ENCODE measurements around the gene GLIPR2.
"Not testable (repeated sequence)": the region's sequence is repeated elsewhere in the genome, so short reads cannot be mapped to it uniquely, and the experiment has no call there.

Gene GLIPR2

DNA sequence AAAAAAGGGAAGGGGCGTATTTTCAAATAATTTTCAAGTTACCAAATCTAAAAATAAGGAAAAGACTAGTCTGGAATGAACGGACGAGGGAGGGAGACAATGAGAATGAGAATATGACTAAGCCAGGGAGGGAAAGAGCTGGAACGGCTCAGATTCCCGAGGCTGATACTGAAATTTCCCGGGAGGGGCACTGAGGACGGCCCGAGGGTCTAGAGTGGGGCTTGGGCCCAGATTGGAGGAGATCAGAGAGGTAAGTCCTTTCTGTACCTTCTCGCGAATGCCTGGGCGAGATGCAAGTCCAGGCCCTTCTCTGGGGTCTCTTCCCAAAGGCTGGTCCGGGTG lies 29.3 kb downstream of the GLIPR2 start:
- DNase-seq = no peak

DNA sequence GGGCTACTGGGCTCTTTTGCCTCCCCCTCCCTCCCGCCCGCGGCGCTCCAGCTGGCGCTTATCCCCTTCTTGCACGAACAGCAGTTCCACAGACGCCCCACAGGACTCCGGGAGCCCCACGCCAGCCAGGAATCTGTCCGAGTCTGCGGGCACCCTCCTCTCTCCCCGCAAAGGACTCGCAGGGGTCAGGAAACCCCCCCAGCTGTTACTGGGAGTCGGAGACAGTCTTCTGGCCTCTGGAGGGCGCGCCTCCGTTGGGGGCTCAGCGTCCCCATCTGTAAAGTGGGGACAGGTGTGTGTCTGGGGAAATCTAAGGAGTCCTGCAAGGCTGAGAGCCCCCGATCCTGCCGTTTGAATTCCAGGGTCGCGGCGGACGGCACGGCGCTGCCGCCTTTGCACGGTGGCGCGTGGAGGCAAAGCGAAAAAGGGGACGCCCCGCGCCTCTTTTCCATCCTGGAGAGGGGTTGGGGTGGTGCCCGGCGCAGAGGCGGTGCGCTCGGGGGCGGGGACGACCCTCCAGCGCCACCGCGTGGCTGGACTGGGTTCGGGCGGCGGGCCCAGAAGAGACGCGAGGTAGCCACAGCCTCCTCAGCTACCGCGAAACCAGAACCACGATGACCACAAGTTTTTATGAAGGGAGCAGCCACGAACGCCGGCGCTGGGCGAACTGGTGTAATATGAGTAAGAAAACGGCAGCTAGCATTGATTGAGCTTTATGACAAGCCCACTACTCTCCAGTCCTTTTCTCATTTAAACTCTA lies 29.8 kb downstream of the GLIPR2 start:
- peak; percentile 87 for DNase-seq

DNA sequence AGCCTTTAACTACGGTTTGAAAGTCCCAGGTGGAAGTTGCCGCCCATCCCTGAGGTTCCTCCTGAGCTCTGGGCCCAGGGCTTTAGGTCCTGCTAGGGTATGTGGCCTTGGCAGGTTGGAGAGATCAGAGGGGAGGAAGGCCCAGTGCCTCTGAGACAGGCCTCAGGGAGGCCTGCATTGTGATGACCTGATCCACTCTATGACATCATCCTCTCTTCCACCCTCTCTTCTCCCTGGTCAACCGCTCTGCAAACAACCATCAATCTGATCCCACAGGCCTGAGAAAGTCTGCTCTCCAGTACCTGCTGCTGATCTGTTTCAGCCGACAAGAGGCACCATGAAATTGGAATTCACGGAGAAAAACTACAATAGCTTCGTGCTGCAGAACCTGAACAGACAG lies 32.6 kb downstream of the GLIPR2 start, which contains the start of gene CCIN:
TSS of gene CCIN (plus strand) at position 223 of the 400 bp plus-strand sequence. CDS start at position 338, 115 bp downstream.
- DNase-seq = no peak

DNA sequence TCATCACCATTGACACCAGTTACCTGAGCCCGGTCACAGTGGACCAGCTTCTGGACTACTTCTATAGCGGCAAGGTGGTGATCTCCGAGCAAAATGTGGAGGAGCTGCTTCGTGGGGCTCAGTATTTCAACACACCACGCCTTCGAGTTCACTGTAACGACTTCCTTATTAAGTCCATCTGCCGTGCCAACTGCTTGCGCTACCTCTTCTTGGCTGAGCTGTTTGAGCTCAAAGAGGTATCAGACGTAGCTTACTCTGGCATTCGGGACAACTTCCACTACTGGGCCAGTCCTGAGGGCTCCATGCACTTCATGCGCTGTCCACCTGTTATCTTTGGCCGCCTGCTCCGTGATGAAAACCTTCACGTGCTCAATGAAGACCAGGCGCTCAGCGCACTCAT lies 33.2 kb downstream of the GLIPR2 start:
- no peak for DNase-seq

DNA sequence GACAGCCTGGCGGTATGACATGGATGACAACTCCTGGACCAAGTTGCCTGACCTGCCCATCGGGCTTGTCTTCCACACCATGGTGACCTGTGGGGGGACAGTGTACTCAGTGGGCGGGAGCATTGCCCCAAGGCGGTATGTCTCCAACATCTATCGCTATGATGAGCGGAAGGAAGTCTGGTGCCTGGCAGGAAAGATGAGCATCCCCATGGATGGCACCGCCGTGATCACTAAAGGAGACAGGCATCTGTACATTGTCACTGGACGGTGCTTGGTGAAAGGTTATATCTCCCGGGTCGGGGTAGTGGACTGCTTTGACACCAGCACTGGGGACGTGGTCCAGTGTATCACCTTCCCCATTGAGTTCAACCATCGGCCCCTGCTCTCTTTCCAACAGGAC lies 34.0 kb downstream of the GLIPR2 start:
- no peak for DNase-seq

DNA sequence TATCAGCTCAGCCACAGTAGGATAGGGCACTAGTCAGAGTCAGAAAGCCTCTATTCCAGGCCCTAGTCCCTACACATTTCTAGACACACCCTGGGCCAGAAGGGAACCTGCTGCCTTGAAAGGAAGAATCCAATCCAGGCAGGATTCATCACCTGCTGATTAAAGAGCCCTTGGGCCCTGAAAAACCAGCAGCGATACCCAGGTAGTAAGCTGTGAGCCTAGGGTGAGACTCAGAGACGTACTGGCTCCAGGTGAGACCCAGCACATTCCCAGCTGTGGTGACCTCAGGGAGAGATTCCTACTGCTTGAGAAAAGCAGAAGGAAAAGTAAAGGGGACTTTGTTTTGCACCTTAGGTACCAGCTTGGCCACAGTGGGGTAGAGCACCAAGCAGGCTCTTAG lies 37.3 kb downstream of the GLIPR2 start:
- DNase-seq = no peak

DNA sequence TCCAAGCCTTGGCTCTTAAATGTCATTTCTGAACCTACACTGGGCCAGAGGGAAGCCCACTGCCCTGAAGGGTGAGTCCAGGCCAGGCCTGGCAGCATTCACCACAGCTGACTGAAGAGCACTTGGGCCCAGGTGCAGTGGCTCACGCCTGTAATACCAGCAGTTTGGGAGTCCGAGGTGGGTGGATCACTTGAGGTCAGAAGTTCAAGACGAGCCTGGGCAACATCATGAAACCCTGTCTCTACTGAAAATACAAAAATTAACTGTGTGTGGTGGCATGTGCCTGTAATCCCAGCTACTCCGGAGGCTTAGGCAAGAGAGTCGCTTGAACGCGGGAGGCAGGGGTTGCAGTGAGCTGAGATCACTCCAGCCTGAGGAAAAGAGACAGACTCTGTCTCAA lies 37.7 kb downstream of the GLIPR2 start:
- DNase-seq = no peak

DNA sequence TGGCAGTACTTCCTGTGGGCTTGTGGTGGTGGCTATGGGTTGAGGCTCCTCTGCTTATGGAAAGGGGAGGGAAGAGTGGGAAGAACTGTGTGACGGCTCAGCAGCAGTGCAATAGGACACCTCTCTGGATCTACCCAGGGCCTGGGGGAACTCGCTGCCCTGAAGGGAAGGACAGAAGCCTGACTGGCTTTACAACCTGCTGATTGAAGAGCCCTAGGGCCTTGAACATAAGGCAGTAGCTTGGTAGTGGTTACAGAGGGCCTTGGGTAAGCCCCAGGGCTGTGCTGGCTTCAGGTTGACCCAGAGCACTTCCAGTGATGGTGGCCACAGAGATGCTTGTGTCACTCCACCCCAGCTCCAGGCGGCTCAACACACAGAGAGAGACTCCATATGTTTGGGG lies 38.2 kb downstream of the GLIPR2 start:
- no peak for DNase-seq

DNA sequence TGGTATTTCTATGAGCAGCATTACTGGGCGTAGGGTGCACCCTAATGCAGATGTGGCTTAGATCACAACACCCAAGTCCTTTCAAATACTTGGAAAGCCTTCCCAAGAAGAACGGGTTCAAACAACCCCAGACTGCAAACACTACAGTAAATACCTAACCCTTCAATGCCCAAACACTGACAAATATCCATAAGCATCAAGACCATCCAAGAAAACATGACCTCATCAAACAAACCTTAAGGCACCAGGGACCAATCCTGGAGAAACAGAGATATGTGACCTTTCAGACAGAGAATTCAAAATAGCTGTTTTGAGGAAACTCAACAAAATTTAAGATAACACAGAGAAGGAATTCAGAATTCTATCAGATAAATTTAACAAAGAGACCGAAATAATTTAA lies 38.7 kb downstream of the GLIPR2 start:
- not testable (repeated sequence) for DNase-seq

DNA sequence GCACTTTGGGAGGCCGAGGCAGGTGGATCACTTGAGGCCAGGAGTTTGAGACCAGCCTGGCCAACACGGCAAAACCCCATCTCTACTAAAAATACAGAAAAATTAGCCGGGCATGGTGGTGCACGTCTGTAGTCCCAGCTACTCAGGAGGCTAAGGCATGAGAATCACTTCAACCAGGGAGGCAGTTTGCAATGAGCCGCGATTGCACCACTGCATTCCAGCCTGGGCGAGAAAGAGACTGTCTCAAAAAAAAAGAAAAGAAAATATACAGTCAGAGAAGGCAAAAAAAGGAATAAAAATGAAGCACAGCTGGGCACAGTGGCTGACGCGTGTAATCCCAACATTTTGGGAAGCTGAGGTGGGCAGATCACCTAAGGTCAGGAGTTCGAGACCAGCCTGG lies 40.0 kb downstream of the GLIPR2 start:
- not testable (repeated sequence) for DNase-seq

DNA sequence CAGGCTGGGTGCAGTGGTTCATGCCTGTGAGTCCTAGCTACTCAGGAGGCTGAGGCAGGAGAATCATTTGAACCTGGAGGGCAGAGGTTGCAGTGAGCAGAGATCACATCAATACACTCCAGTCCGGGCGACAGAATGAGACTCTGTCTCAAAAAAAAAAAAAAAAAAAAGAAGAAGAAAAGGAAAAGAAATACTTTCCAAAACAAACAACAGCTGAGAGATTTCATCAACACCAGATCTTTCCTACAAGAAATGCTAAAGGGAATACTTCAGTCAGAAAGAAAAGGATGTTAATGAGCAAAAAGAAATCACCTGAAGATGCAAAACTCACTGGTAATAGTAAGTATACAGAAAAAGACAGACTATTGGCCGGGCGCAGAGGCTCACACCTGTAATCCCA lies 41.0 kb downstream of the GLIPR2 start:
- DNase-seq = no peak

DNA sequence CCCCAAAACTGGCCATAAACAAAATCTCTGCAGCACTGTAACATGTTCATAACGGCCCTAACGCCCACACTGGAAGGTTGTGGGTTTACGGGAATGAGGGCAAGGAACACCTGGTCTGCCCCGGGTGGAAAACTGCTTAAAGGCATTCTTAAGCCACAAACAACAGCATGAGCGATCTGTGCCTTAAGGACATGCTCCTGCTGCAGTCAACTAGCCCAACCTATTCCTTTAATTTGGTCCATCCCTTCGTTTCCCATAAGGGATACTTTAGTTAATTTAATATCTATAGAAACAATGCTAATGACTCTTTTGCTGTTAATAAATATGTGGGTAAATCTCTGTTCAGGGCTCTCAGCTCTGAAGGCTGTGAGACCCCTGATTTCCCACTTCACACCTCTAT lies 43.7 kb downstream of the GLIPR2 start:
- DNase-seq = not testable (repeated sequence)

DNA sequence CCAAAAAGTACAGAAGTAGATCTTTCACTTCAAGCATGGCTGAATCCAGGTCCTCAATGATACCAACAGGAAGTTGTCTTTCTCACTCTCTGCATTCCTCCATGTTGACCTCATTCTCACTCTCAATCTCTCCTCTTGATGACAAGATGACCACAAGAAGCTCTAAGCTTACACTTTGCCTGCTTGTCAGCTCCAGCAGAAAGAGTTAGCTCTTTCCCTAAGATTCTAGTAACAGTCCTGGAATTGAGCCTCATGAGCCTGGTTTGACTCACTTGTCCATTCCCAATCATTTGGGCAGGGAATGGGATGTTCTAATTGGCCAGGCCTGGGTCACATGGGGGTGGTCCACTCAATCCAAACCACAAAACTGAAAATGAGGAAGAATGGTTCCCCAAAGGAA lies 50.9 kb downstream of the GLIPR2 start:
- no peak for DNase-seq

DNA sequence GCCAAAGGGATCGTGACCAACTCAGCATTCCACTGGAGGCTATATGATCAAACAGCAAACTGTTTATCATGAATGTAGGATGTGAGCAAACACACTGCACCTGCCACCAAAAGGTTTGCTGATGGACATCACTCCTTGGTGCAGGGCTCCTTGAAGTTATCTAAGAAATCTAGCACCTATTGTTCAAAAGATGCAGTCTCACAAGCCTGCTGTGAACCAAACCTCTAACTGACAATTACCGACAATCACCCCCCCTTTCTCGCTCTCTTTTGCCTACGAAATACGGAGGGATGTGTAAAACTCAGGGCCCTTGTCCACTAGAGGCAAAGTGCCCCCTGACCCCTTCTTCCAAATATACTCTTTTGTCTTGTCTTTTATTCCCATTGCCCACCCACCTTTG lies 51.7 kb downstream of the GLIPR2 start:
- DNase-seq = no peak

DNA sequence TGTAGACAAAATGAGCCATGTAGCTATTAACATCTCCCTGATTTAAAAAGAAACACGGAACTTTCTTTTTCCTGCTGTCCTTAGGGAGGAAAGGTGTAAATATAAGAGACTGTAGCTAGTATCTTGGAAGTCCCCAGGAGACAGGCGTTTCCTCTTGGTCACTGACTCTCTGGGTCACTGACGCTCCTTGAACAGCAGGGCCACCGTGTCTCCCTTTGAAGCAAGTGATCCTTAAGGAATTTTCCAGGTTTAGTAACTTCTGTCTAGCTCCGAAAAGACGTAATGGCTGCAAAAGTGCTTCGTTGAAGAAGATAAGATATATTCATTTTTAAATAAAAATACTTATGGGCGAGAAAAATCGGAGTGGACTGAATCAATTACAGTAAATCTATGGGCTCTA lies 53.4 kb downstream of the GLIPR2 start:
- DNase-seq = no peak

DNA sequence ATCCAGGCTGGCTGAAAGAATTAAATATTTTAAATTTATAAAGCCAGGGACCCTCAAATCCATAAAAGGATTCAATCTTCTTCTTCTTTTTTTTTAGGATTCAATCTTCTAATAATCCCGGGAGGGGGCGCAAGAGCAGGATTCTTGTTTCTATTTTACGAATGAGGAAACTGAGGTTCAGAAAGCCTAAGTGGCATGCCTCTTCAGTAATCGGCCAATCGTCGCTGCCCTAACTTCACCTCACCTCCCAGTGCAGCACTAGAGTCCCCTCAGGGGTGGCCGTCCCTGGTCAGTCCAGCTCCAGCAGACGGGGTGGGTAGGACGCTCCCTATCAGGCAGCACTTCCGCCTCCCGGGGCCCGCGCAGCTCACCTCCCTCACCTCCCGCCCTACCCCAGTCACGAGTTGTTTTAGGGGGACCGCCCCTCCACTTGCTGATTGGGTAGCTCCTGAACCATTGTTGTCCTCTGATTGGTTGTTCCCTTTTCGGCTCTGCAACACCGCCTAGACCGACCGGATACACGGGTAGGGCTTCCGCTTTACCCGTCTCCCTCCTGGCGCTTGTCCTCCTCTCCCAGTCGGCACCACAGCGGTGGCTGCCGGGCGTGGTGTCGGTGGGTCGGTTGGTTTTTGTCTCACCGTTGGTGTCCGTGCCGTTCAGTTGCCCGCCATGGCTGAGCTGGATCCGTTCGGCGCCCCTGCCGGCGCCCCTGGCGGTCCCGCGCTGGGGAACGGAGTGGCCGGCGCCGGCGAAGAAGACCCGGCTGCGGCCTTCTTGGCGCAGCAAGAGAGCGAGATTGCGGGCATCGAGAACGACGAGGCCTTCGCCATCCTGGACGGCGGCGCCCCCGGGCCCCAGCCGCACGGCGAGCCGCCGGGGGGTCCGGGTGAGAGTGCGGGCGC lies 54.1 kb downstream of the GLIPR2 start, which contains the start of gene CLTA:
TSS of gene CLTA (plus strand) at position 534 of the 902 bp plus-strand sequence. CDS start at position 670, 136 bp downstream.
- peak; percentile 98 for DNase-seq

DNA sequence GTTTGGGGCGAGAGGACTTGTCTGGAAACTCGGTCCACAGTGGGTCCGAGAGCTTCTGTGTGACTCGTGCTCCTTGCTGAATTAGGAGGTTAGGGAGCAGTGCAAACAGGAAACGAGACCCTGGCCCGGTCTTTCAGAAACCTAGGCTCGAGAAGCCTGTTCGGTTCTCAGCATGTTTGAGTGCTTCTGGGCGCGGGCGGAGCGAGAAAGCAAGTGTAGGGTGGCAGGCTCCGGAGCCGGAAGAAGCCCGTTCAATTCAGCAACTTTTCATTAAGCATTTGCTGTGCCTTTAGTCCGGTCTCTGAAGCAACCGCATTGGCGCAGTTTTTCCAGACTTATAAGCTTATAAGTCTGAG lies 54.7 kb downstream of the GLIPR2 start:
- peak; percentile 40 for DNase-seq

DNA sequence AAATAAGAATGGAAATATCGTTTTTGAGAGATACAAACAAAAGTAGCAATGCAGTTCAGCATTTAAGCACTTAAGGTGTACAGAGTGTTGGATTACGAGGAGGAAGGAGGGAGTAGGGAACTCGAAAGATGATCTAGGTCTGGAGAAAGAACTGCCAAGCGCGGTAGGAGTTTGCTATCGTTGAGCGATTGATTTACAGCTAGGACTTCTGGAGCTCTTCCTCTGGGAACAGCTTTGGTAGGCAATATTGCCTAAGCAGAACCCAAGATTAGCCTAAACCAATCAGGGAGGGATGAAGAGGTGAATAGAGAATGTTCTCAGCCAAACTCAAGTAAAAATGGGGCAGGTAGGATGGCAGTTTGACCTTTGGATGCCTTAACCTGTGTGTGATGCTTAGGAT lies 55.2 kb downstream of the GLIPR2 start:
- no peak for DNase-seq

DNA sequence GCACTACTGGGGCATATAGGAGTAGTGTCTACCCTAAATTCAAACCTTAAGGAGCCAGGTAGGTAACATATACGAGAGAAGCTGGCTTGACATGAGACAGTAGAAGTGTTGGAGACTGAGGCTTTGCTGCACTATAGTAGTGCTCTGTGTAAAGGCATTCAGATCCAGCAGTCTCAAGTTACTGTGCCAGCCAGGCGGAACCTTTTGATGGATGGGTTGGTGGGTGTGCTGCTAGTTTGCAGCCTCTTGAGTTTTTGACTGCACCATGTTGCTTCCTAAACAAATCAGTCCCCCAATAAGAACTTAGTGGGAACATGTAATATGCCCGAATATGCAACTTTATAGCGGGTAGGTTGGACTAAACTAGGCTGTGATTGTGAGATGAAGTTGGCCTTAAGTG lies 55.7 kb downstream of the GLIPR2 start:
- DNase-seq = no peak

DNA sequence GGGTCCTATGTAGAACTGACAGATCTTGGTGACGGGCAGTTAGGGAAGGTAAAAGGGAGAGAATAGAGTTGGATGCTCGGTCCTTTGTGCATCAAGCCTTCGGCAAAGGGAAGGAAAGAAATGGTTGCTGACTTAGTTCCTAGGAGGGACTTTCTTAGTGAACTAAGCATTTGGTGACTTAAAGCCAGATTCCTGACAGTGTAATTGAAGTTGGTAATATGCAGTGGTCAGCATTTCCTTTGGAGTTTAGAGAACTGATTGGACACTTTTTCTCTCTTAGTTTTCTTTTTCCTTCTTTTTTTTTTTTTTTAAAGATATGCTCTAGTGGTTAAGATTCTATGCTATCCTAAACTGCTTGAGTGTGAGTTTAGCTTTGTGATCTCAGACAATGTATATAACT lies 56.5 kb downstream of the GLIPR2 start:
- no peak for DNase-seq

DNA sequence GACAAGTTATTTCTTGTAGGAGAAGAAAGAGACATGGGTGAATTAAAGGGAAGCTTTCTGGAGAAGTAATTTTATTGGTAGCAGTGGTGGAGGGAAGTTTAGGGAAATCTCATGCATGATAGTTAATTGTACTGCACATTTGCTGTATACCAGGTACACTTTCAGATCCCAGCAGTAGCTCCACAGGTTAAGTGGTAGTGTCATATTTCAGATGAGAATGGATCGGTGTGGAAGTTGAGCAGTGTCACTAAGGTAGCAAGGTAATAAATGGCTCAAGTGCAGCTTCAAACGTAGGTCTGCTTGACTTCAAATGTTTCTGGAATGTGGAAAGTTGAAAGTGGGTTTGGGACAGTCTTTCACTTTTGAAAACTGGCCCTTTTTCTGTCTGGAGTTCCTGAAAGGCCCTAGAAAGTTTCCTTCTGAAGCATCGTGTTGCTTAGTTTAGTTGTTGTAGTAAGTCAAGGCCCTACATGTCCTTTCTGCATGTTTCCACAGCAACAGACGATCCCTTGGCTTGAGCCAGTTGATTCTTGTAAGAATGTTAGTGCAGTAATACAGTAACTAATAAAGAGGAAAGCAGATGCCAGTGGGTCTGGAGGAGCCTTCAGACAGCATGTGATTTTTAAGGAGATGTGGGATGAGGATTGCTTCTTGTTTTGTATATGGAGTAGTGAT lies 57.9 kb downstream of the GLIPR2 start:
- no peak for DNase-seq

DNA sequence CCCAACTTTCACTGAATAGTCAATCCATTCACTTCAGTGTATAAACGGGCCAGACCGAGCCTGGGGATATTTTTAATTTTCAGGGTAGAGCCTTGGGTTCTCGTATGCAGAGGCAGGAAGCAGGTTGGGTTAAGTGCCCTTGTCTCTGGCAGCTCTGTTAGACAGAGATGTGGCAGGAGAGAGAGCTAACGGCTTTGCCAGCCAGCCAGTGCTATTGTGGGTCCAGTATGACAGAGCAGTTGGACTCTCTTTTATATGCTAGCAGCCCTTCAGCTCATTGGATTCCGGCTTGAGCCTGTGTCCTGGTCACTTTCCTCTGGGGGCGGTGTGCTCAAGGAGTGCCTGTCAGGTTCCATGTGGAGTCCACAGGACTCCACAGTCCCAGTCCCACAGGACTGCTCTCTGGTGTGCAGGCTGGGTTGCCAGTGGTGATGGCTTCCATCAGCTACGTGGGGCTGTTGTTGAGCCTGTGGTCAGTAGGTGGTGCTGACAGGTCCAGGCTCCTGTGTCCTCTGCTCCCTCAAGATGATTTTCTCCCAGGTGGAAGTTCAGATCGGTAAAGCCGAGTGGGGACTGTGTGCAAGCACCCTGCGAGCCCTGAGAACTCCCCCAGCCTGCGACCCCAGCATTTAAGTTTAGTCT lies 68.5 kb downstream of the GLIPR2 start:
- no peak for DNase-seq

DNA sequence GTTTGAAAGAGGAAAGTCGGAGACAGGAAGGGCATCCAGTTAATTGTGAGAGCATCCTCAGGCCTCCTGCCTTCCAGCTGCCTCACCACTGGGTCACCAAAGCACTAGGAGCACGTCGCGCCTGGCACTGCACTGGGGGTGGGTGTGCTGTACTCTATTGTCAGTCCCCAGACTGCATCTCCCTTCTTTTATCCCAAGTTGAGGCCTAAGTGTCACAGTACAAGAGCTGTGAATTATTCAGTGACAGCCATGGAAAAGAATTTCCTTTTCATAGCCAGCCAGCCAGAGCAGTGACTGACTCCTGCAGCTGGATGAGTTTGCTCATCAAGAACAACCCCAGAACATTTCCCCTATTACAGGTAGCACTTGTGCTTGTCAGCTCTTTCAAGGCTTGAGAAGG lies 70.5 kb downstream of the GLIPR2 start:
- no peak for DNase-seq
